HFFc6 (cell line): ENCODE measurements around the gene TRMT44. TPM values are rescaled to one million over a fixed set of nuclear protein-coding genes. Genes with fewer than 3 reads are reported as not detected.

Source experiments
- DNase-seq: peaks from one replicate; pipeline ENCODE4 v3.0.0-alpha.2; 2018
- H3K27ac Mint-ChIP-seq: 2 replicates; pipeline ENCODE4 v1.8.0; 2020; ENCODE audit warnings: mild to moderate bottlenecking, mixed read lengths
- H3K27me3 Mint-ChIP-seq: 2 replicates; pipeline ENCODE4 v1.8.0; 2021; ENCODE audit warnings: mild to moderate bottlenecking, moderate library complexity, mixed read lengths; ENCODE audit not compliant: insufficient read depth
- H3K36me3 Mint-ChIP-seq: 2 replicates; pipeline ENCODE4 v1.8.0; 2021; ENCODE audit warnings: low read depth, mixed read lengths
- H3K4me1 Mint-ChIP-seq: 2 replicates; pipeline ENCODE4 v1.8.0; 2020; ENCODE audit warnings: low read depth, mixed read lengths
- H3K4me3 Mint-ChIP-seq: 2 replicates; pipeline ENCODE4 v1.8.0; 2020; ENCODE audit warnings: mild to moderate bottlenecking, moderate library complexity, mixed read lengths
- H3K9me3 Mint-ChIP-seq: 2 replicates; pipeline ENCODE4 v1.8.0; 2020; ENCODE audit warnings: mild to moderate bottlenecking, mixed read lengths
- CTCF ChIP-seq: fragments of 200-600 bp; sonication (generic); IDR thresholded peaks from 2 replicates; pipeline ENCODE4 v1.5.0; 2021; ENCODE audit warnings: antibody characterized with exemption, mild to moderate bottlenecking
- total RNA-seq, 6 experiments: library from RNA; stranded (reverse); fragmentation: NEBNext Ultra II Directional; extraction: Animal tissue kit (Norgen Biotek cat#: 25700); gene quantifications; 2 replicates in 1 of 6; 3 replicates in 5 of 6; pipeline ENCODE4 v1.2.3, GENCODE V29; 2021

The TRMT44 gene
- total RNA-seq, 6 experiments from 2014 or later: 8.8 to 10.7 (median 10.0) TPM

DNA sequence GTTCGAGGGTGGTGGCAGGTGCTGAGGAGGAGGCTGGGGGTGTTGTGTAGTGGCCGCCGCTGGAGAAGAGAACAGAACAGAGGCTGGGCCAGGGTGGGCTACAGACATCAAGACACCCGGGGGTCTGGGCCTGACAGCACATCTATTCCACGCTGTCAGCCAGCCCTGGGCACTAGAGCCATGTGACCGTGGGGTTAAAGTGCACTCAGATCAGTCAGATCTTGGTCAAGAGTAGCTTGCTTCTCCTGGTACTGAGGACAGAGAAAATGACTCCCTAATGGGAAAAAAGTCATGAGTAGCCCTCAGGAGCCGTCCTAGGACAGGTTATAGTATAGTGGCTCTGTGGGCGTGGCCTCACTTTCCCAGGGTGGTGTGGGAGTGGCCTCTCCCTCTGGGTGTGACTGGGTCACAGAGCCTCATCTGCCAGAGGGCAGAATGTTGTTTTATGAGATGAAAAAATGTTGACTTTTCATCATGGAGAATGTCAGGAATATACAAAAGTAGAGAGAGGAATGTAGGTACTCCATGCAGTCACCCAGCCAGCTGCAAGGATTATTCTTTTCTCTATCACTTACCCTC lies 19.4 kb downstream of the TRMT44 start:
- H3K9me3 Mint-ChIP-seq: no peaks in the 10 kb centered on the region
- DNase-seq: no peak
- no peak overlapping the region for H3K27ac Mint-ChIP-seq
- no peaks in the 10 kb centered on the region; the same call in 1 of the 2 replicates for H3K27me3 Mint-ChIP-seq
- H3K4me1 Mint-ChIP-seq: peaks cover 9% of the 10 kb centered on the region
- no peak for TF ChIP-seq CTCF
- no peak overlapping the region for H3K4me3 Mint-ChIP-seq
- H3K36me3 Mint-ChIP-seq: peaks cover 6% of the 10 kb centered on the region; the same call in 1 of the 2 replicates

GRCh38 chr4:8461086-8461485 lies 20.5 kb downstream of the TRMT44 start:
- no peak overlapping the region for H3K4me3 Mint-ChIP-seq
- TF ChIP-seq CTCF: no peak
- H3K27me3 Mint-ChIP-seq: no peaks in the 10 kb centered on the region; the same call in 1 of the 2 replicates
- H3K27ac Mint-ChIP-seq: no peak overlapping the region
- no peak for DNase-seq
- peaks cover 9% of the 10 kb centered on the region for H3K4me1 Mint-ChIP-seq
- peaks cover 10% of the 10 kb centered on the region; the same call in 1 of the 2 replicates for H3K36me3 Mint-ChIP-seq
- no peaks in the 10 kb centered on the region for H3K9me3 Mint-ChIP-seq

DNA sequence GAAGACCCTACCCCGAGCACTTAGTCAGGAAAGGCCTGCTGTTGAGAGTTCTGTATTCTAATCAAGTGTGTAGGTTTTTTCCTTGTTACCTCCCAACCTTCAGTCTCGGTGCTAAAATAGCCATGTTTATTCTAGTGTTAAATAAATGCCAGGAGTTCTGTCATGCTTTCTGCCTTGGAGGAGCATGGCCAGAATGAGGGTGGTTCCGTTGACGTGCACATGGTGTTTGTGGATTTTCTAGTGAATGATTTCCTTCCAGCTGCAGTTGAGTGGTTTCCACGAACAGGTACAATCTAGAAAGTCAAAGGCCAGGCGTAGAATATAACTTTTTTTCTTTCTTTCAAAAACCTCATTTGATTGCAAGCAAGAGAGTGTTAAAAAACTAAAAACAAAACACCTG lies 21.0 kb downstream of the TRMT44 start:
- peaks cover 10% of the 10 kb centered on the region; the same call in 1 of the 2 replicates for H3K36me3 Mint-ChIP-seq

DNA sequence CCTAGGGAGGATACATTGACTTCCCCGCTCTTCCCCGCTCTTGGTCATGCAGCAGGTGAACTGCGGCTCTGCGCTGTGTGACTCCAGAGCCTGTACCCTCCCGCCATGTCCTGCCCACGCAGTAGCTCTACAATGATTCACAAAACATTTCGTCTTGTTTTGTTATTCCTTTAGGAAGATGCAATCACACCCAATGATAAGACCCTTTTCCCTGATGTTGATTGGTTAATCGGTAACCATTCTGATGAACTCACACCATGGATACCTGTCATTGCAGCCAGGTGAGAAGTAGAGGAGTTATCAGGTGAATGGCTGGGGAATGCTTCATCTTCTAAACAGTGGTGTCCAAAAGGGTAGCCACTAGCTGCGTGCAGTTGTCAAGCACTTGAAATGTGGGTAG lies 23.2 kb downstream of the TRMT44 start:
- Mint-ChIP-seq H3K4me3 (no peak overlapping the region), H3K9me3 (no peaks in the 10 kb centered on the region), H3K27me3 (no peaks in the 10 kb centered on the region; the same call in 1 of the 2 replicates), H3K4me1 (peaks cover 9% of the 10 kb centered on the region), H3K36me3 (peaks cover 4% of the 10 kb centered on the region; the same call in 1 of the 2 replicates), H3K27ac (no peak overlapping the region)
- no peak for DNase-seq
- TF ChIP-seq CTCF: no peak

More for the DNA sequence above, 21.0 kb downstream of the TRMT44 start:
- Mint-ChIP-seq H3K4me3 (no peak overlapping the region), H3K27ac (no peak overlapping the region), H3K9me3 (no peaks in the 10 kb centered on the region), H3K27me3 (no peaks in the 10 kb centered on the region; the same call in 1 of the 2 replicates), H3K4me1 (peaks cover 9% of the 10 kb centered on the region)
- TF ChIP-seq CTCF: no peak
- DNase-seq: no peak

DNA sequence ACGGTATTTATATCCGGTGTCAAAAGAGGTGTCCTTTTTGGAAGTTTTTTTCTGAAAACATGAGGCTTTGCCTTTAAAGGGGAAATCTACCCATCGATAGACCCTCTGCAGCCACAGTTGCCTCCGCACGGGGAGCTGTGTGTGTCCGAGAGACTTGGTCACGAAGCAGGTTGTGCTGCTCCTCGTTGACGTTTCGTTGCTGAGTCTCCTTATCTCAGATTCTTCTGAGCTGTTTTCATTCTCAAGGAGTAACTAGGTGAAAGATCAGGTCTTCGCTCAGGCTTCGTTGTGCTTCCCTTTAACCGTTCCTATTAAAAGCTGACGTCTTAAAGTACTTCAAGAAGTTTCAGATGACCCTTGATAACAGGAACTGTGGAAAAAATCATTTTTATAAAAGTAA lies 23.8 kb downstream of the TRMT44 start:
- no peak for DNase-seq
- H3K9me3 Mint-ChIP-seq: no peaks in the 10 kb centered on the region
- no peak overlapping the region for H3K27ac Mint-ChIP-seq
- H3K4me1 Mint-ChIP-seq: peaks cover 9% of the 10 kb centered on the region
- TF ChIP-seq CTCF: no peak
- peaks cover 9% of the 10 kb centered on the region; the same call in 1 of the 2 replicates for H3K36me3 Mint-ChIP-seq
- H3K4me3 Mint-ChIP-seq: no peak overlapping the region
- no peaks in the 10 kb centered on the region; the same call in none of the 2 replicates for H3K27me3 Mint-ChIP-seq
